GM12878 (cell line): Measurements from ENCODE around the gene MEIG1. TPM values are rescaled to one million over a fixed set of nuclear protein-coding genes. Genes with fewer than 3 reads are reported as not detected.
"Not testable (repeated sequence)": the region's sequence is repeated elsewhere in the genome, so short reads cannot be mapped to it uniquely, and the experiment has no call there.

Experiments
- ATAC-seq: fragments of 200-7000 bp; cut with Tn5 transposase; 3 replicates; pipeline ENCODE4 v1.9.1; 2020; ENCODE audit warnings: mild to moderate bottlenecking, moderate library complexity
- BruUV-seq: library from RNA; stranded (reverse); fragments of 400-500 nt; replicated peaks from 2 replicates; lab custom pipeline; 2021; lab: Mats Ljungman, UMichigan
- CTCF ChIA-PET: fragments of 300-600 bp; sonication (Branson Sonifier 250); formaldehyde crosslinking; extraction: SDS; loops from one replicate; lab custom pipeline; 2021; ENCODE audit warnings: inconsistent platforms; lab: Yijun Ruan, JAX
- POLR2A ChIA-PET: fragments of 350-600 bp; formaldehyde crosslinking; extraction: SDS; loops from one replicate; lab custom pipeline; 2021; ENCODE audit warnings: inconsistent platforms; lab: Charles Lee
- RAD21 ChIA-PET: fragments of 300-600 bp; sonication (Branson Sonifier 250); formaldehyde crosslinking; loops from one replicate; lab custom pipeline; 2023; ENCODE audit warnings: antibody characterized with exemption; ENCODE audit not compliant: unreplicated experiment; lab: Charles Lee
- SMC1A ChIA-PET: fragments of 300-600 bp; sonication (Branson Sonifier 250); formaldehyde crosslinking; loops from one replicate; lab custom pipeline; 2023; ENCODE audit not compliant: unreplicated experiment, uncharacterized antibody; lab: Charles Lee
- DNase-seq: peaks from one replicate; pipeline ENCODE4 v3.0.0-alpha.2; 2011; ENCODE audit warnings: low read depth, low spot score
- FAIRE-seq: peaks from 3 replicates; lab custom pipeline; 2011; peaks lifted over from hg19 to GRCh38; lab: Jason Lieb, UNC
- H2AFZ ChIP-seq: 2 replicates; pipeline ENCODE4 v1.6.0; 2011; ENCODE audit warnings: low read depth, low read length, control low read depth; ENCODE audit not compliant: control insufficient read depth
- H3K27ac ChIP-seq: 2 replicates; pipeline ENCODE4 v1.5.1; 2011; ENCODE audit warnings: control low read depth; ENCODE audit not compliant: control insufficient read depth, insufficient read depth
- H3K27me3 ChIP-seq, 2 experiments: replicated peaks in 1 of 2; 2 replicates each; pipeline versions ENCODE4 v1.6.0 to v1.6.1; 2011; ENCODE audit warnings: low read length in 1 of 2; ENCODE audit not compliant: control insufficient read depth in 2 of 2, insufficient read depth in 2 of 2
- H3K36me3 ChIP-seq, 2 experiments: 2 replicates each; pipeline ENCODE4 v1.5.1; 2011; ENCODE audit warnings: low read length in 1 of 2; ENCODE audit not compliant: control insufficient read depth in 2 of 2, insufficient read depth in 2 of 2
- H3K4me1 ChIP-seq: 2 replicates; pipeline ENCODE4 v1.6.1; 2011; ENCODE audit warnings: mild to moderate bottlenecking, low read length, moderate library complexity, mixed read lengths; ENCODE audit not compliant: control insufficient read depth, insufficient read depth
- H3K4me2 ChIP-seq: 2 replicates; pipeline ENCODE4 v1.6.0; 2011; ENCODE audit warnings: control low read depth; ENCODE audit not compliant: control insufficient read depth, insufficient read depth
- H3K4me3 ChIP-seq: fragments of 200-600 bp; sonication (generic); 2 replicates; pipeline ENCODE4 v1.5.1; 2016
- H3K79me2 ChIP-seq: 2 replicates; pipeline ENCODE4 v1.6.0; 2011; ENCODE audit warnings: low read length; ENCODE audit not compliant: control insufficient read depth, insufficient read depth
- H3K9ac ChIP-seq: 2 replicates; pipeline ENCODE4 v1.8.0; 2011; ENCODE audit warnings: low read length, control low read depth, mixed read lengths; ENCODE audit not compliant: control insufficient read depth, insufficient read depth
- H3K9me3 ChIP-seq: replicated peaks from 3 replicates; pipeline ENCODE4 v1.5.1; 2011; ENCODE audit warnings: mild to moderate bottlenecking, low read length; ENCODE audit not compliant: control insufficient read depth, insufficient read depth
- H4K20me1 ChIP-seq: 2 replicates; pipeline ENCODE4 v1.6.0; 2011; ENCODE audit not compliant: control insufficient read depth, insufficient read depth
- ATF2 ChIP-seq: IDR thresholded peaks from 2 replicates; pipeline ENCODE4 v1.6.1; 2012; ENCODE audit warnings: low read length, inconsistent platforms
- BHLHE40 ChIP-seq, 2 experiments: fragments of 450-650 bp in 1 of 2; IDR thresholded peaks; 2 replicates each; pipeline ENCODE4 v1.6.1; 2011 to 2017; ENCODE audit warnings: low read depth in 2 of 2, borderline replicate concordance in 1 of 2, improper control_type of control experiment in 1 of 2, low read length in 1 of 2, mild to moderate bottlenecking in 1 of 2
- CBX5 ChIP-seq: sonication (generic); IDR thresholded peaks from 2 replicates; pipeline ENCODE4 v1.6.1; 2016; ENCODE audit warnings: low read depth, moderate library complexity, mild to moderate bottlenecking, inconsistent platforms
- EED ChIP-seq: sonication (generic); IDR thresholded peaks from 2 replicates; pipeline ENCODE4 v1.6.1; 2016; ENCODE audit warnings: antibody characterized with exemption, low read depth
- HSF1 ChIP-seq: fragments of 150-350 bp; IDR thresholded peaks from 2 replicates; pipeline ENCODE4 v1.6.1; 2014; ENCODE audit warnings: mild to moderate bottlenecking, low read depth, low read length
- IKZF1 ChIP-seq: fragments of 450-650 bp; conservative IDR thresholded peaks from 2 replicates; pipeline ENCODE4 v1.6.1; 2017; ENCODE audit warnings: antibody characterized with exemption, mild to moderate bottlenecking
- IKZF2 ChIP-seq, 2 experiments: fragments of 450-650 bp; IDR thresholded peaks; 2 replicates each; pipeline ENCODE4 v1.6.1; 2017; ENCODE audit warnings: mild to moderate bottlenecking in 2 of 2, moderate library complexity in 2 of 2
- MTA2 ChIP-seq: fragments of 450-650 bp; IDR thresholded peaks from 2 replicates; pipeline ENCODE4 v1.6.1; 2016; ENCODE audit warnings: low read depth, mild to moderate bottlenecking, moderate library complexity
- NR2F1 ChIP-seq: fragments of 450-650 bp; conservative IDR thresholded peaks from 2 replicates; pipeline ENCODE4 v1.6.1; 2017; ENCODE audit warnings: mild to moderate bottlenecking
- PKNOX1 ChIP-seq: fragments of 450-650 bp; IDR thresholded peaks from 2 replicates; pipeline ENCODE4 v1.6.1; 2016; ENCODE audit warnings: mild to moderate bottlenecking
- RUNX3 ChIP-seq: IDR thresholded peaks from 2 replicates; pipeline ENCODE4 v1.6.1; 2012; ENCODE audit warnings: low read length, inconsistent platforms
- SKIL ChIP-seq: fragments of 450-650 bp; IDR thresholded peaks from 2 replicates; pipeline ENCODE4 v1.6.1; 2017; ENCODE audit warnings: mild to moderate bottlenecking, low read depth, inconsistent platforms; ENCODE audit not compliant: poor library complexity, severe bottlenecking
- WGBS: methylation state at CpG from one replicate; pipeline ENCODE4 v1.1.6; 2016; ENCODE audit warnings: low lambda C conversion rate; ENCODE audit not compliant: insufficient replicate concordance, insufficient coverage; ENCODE audit errors: missing lambda C conversion rate; 5-methylcytosine and 5-hydroxymethylcytosine counted together
- in situ Hi-C: fragments of 300-500 bp; cut with MboI; formaldehyde crosslinking; loops from 9 replicates; pipeline ENCODE4 v1.14.3; 2018; ENCODE audit warnings: mixed read lengths
- intact Hi-C: fragments of 100-400 bp; cut with micrococcal nuclease; formaldehyde crosslinking; loops from one replicate; pipeline ENCODE4 v1.14.2; 2022; ENCODE audit not compliant: unreplicated experiment
- polyA plus RNA-seq, 11 experiments: library from polyadenylated mRNA; depleted of rRNA in 4 of 11; unstranded in 6 of 11; stranded (reverse) in 5 of 11; fragments of >200 nt; fragmentation: Nextera tagmentation in 4 of 11; fragmentation: Illumina TruSeq in 1 of 11; extraction: Ambion mirVana in 4 of 11; extraction: Trizol in 1 of 11; gene quantifications; 1 replicate in 1 of 11; 2 replicates in 10 of 11; pipeline versions ENCODE4 v1.2.1 to v1.2.3, GENCODE V29; 2011 to 2016; ENCODE audit warnings: inconsistent platforms in 2 of 11, missing spikeins in 2 of 11, low read depth in 1 of 11
- total RNA-seq, 4 experiments: library from RNA; depleted of rRNA in 3 of 4; stranded (reverse); fragments of >200 nt in 3 of 4; fragmentation: Illumina TruSeq in 1 of 4; extraction: Trizol in 1 of 4; gene quantifications; 2 replicates each; pipeline versions ENCODE4 v1.2.1 to v1.2.3, GENCODE V29; 2013 to 2021

Gene MEIG1
- total and polyA plus RNA-seq, 10 of the 15 experiments (the other 5 are each of a cell fraction or from before 2014, with no cell fraction given), result 0.13 to 1.9 (median 0.80) TPM; not detected in 2

- TF ChIP-seq HSF1 (no peak), CBX5 (no peak)
These were observed 22.6 kb upstream of the MEIG1 start (continued) for GRCh38 chr10:14936584-14936983.

- intact Hi-C loops, H3K4me2 ChIP-seq, CTCF ChIA-PET, H3K79me2 ChIP-seq, H3K27me3 ChIP-seq, in situ Hi-C loops, H4K20me1 ChIP-seq, BruUV-seq, H2AFZ ChIP-seq, DNase-seq, H3K4me3 ChIP-seq, H3K27ac ChIP-seq, POLR2A ChIA-PET, H3K9me3 ChIP-seq, RAD21 ChIA-PET, H3K9ac ChIP-seq, FAIRE-seq: not testable (repeated sequence)
- WGBS, result 0% methylated on average over 4 of the region's 5 CpGs
- TF ChIP-seq PKNOX1 (peak; percentile 38; the same call in 1 of the 2 replicates), ATF2 (peak; percentile 23; the same call in 1 of the 2 replicates), EED (0 out of 2 replicates have a peak, but pooled peaks have one; percentile 19), NR2F1 (peak; percentile 85), SKIL (peak; percentile 47), MTA2 (0 out of 2 replicates have a peak, but pooled peaks have one; percentile 14), RUNX3 (peak; percentile 27; the same call in 1 of the 2 replicates), IKZF1 (0 out of 2 replicates have a peak, but pooled peaks have one; percentile 22), IKZF2 (IDR thresholded peaks at IDR 0.05) (peak; percentile 25 to 44; a peak in 1 of 4 replicates), BHLHE40 (IDR thresholded peaks at IDR 0.05; ENCODE audit: borderline replicate concordance in 1 of 2, low read depth in 2 of 2, low read length in 1 of 2) (peak in 1 of 2 experiments; percentile 42; a peak in 1 of 4 replicates)
- SMC1A ChIA-PET, result interaction anchor here (1.0 kb wide), 1 partner anchor 11 kb away, joined by 3 read pairs; no protein-coding TSS in a partner anchor
- ATAC-seq, result peak; percentile 53
- peaks cover 10% of the 10 kb centered on the region; the same call in 1 of the 2 replicates for H3K4me1 ChIP-seq
- H3K36me3 ChIP-seq, result peaks cover 2 to 19% of the 10 kb centered on the region in 2 experiments; a peak in 3 of 4 replicates
These were observed 20.2 kb upstream of the MEIG1 start for GRCh38 chr10:14938971-14939370.
